SH-SY5Y (cell line): ENCODE data around the gene ZNF638.

Experiments
- GATA2 ChIP-seq: IDR thresholded peaks from 2 replicates; pipeline ENCODE4 v1.6.1; 2011; ENCODE audit warnings: mild to moderate bottlenecking, low read depth, low read length
- GATA3 ChIP-seq: IDR thresholded peaks from 2 replicates; pipeline ENCODE4 v1.6.1; 2011; ENCODE audit warnings: low read depth, mild to moderate bottlenecking, low read length, moderate library complexity

- TF ChIP-seq GATA2: no peak
- no peak for TF ChIP-seq GATA3
Measured at GRCh38 chr2:71457923-71458322, 126.3 kb downstream of the ZNF638 start.
